DOHH2 (cell line): ENCODE measurements around the gene C8G.
A peak's percentile ranks its signal among the peaks of the same experiment; 100 is the strongest.

ENCODE experiments used
- H3F3A ChIP-seq: fragments of 200-600 bp; sonication (generic), shearing (Covaris generic); 2 replicates; pipeline ENCODE4 v1.6.0; 2016; ENCODE audit warnings: antibody characterized with exemption, mild to moderate bottlenecking; ENCODE audit not compliant: control insufficient read depth, insufficient read depth
- H3K27ac ChIP-seq: fragments of 200-600 bp; sonication (generic); 2 replicates; pipeline ENCODE4 v1.5.1; 2014; ENCODE audit warnings: low read depth, mild to moderate bottlenecking, low read length, moderate library complexity
- H3K27me3 ChIP-seq: fragments of 200-600 bp; sonication (generic); 2 replicates; pipeline ENCODE4 v1.6.1; 2014; ENCODE audit warnings: mild to moderate bottlenecking, low read length, mixed read lengths; ENCODE audit not compliant: control insufficient read depth
- H3K36me3 ChIP-seq: fragments of 200-600 bp; sonication (generic); 2 replicates; pipeline ENCODE4 v1.6.1; 2014; ENCODE audit warnings: mild to moderate bottlenecking, low read length, moderate library complexity, mixed read lengths; ENCODE audit not compliant: control insufficient read depth
- H3K4me1 ChIP-seq: fragments of 200-600 bp; sonication (generic); 2 replicates; pipeline ENCODE4 v1.6.1; 2014; ENCODE audit warnings: mild to moderate bottlenecking, low read length, mixed read lengths; ENCODE audit not compliant: control insufficient read depth
- H3K4me2 ChIP-seq: fragments of 200-600 bp; sonication (generic); 2 replicates; pipeline ENCODE4 v1.6.0; 2014; ENCODE audit warnings: mild to moderate bottlenecking, low read length, moderate library complexity
- H3K4me3 ChIP-seq: fragments of 200-600 bp; sonication (generic); 2 replicates; pipeline ENCODE4 v1.5.1; 2014; ENCODE audit warnings: mild to moderate bottlenecking, low read length, mixed read lengths
- H3K79me2 ChIP-seq: fragments of 200-600 bp; sonication (generic); 2 replicates; pipeline ENCODE4 v1.6.1; 2014; ENCODE audit warnings: mild to moderate bottlenecking, low read length, mixed read lengths; ENCODE audit not compliant: control insufficient read depth
- H3K9me2 ChIP-seq: fragments of 200-600 bp; sonication (generic); replicated peaks from 2 replicates; pipeline ENCODE4 v1.6.1; 2014; ENCODE audit warnings: mild to moderate bottlenecking, low read length, mixed read lengths; ENCODE audit not compliant: control insufficient read depth
- H3K9me3 ChIP-seq: fragments of 200-600 bp; sonication (generic); 2 replicates; pipeline ENCODE4 v1.6.1; 2014; ENCODE audit warnings: antibody characterized with exemption, low read length, mixed read lengths; ENCODE audit not compliant: control insufficient read depth, insufficient read depth
- H4K20me1 ChIP-seq: fragments of 200-600 bp; sonication (generic); 2 replicates; pipeline ENCODE4 v1.6.0; 2014; ENCODE audit warnings: low read depth, mild to moderate bottlenecking, antibody characterized with exemption, low read length, moderate library complexity; ENCODE audit not compliant: control insufficient read depth, insufficient read depth
- CTCF ChIP-seq: fragments of 200-600 bp; sonication (generic); IDR thresholded peaks from one replicate; pipeline ENCODE4 v1.5.1; 2014; ENCODE audit warnings: antibody characterized with exemption, mild to moderate bottlenecking, low read depth, low read length; ENCODE audit not compliant: poor library complexity, severe bottlenecking
- EZH2phosphoT487 ChIP-seq: fragments of 200-600 bp; sonication (generic); IDR thresholded peaks from 2 replicates; pipeline ENCODE4 v1.6.1; 2017; ENCODE audit warnings: borderline replicate concordance, mild to moderate bottlenecking, antibody characterized with exemption, low read length, moderate library complexity, mixed read lengths

Gene C8G

GRCh38 chr9:136964171-136964689 is 19.2 kb downstream of the C8G start:
- Histone ChIP-seq H3K9me3 (no peaks in the 10 kb centered on the region), H3K4me1 (peaks cover 14% of the 10 kb centered on the region), H3F3A (no peaks in the 10 kb centered on the region), H3K4me3 (no peak overlapping the region), H4K20me1 (no peaks in the 10 kb centered on the region), H3K27me3 (no peaks in the 10 kb centered on the region), H3K36me3 (no peaks in the 10 kb centered on the region), H3K79me2 (no peaks in the 10 kb centered on the region), H3K9me2 (no peaks in the 10 kb centered on the region), H3K4me2 (no peak overlapping the region), H3K27ac (no peak overlapping the region)
- TF ChIP-seq EZH2phosphoT487 (no peak), CTCF (no peak)

GRCh38 chr9:136964833-136965422 is 19.9 kb downstream of the C8G start:
- no peaks in the 10 kb centered on the region for H3K27me3 ChIP-seq
- no peaks in the 10 kb centered on the region for H3F3A ChIP-seq
- no peaks in the 10 kb centered on the region for H3K36me3 ChIP-seq
- no peak overlapping the region for H3K27ac ChIP-seq
- no peak overlapping the region for H3K4me2 ChIP-seq
- H3K9me3 ChIP-seq = no peaks in the 10 kb centered on the region
- no peaks in the 10 kb centered on the region for H4K20me1 ChIP-seq
- no peak overlapping the region for H3K4me3 ChIP-seq
- H3K9me2 ChIP-seq = no peaks in the 10 kb centered on the region
- TF ChIP-seq CTCF (no peak), EZH2phosphoT487 (no peak)
- H3K79me2 ChIP-seq = no peaks in the 10 kb centered on the region
- H3K4me1 ChIP-seq = peaks cover 14% of the 10 kb centered on the region

- Histone ChIP-seq H4K20me1 (no peaks in the 10 kb centered on the region), H3K9me2 (no peaks in the 10 kb centered on the region), H3K27me3 (no peaks in the 10 kb centered on the region), H3K4me2 (peak overlapping the region; percentile 61), H3K4me1 (peaks cover 14% of the 10 kb centered on the region), H3K9me3 (no peaks in the 10 kb centered on the region), H3F3A (no peaks in the 10 kb centered on the region), H3K36me3 (no peaks in the 10 kb centered on the region), H3K4me3 (peak overlapping the region; percentile 49), H3K79me2 (no peaks in the 10 kb centered on the region), H3K27ac (no peak overlapping the region)
- no peak for TF ChIP-seq CTCF
- TF ChIP-seq EZH2phosphoT487 = no peak
Observed at GRCh38 chr9:136965771-136966484, 20.9 kb downstream of the C8G start.
